Astrocyte (in vitro differentiated cells and primary cell): Measurements from ENCODE around the gene SCYGR8. TPM values are rescaled to one million over a fixed set of nuclear protein-coding genes. Genes with fewer than 3 reads are reported as not detected.
"Not testable (repeated sequence)": the region's sequence is repeated elsewhere in the genome, so short reads cannot be mapped to it uniquely, and the experiment has no call there.

ENCODE experiments used
- DNase-seq: peaks from one replicate; pipeline ENCODE4 v3.0.0-alpha.2; 2010; ENCODE audit warnings: low read depth
- FAIRE-seq: peaks from 2 replicates; lab custom pipeline; 2011; peaks lifted over from hg19 to GRCh38; lab: Jason Lieb, UNC
- H2AFZ ChIP-seq: 2 replicates; pipeline ENCODE4 v1.6.0; 2012; ENCODE audit warnings: low read depth, low read length, inconsistent platforms
- H3K27ac ChIP-seq: 2 replicates; pipeline ENCODE4 v1.5.1; 2011; ENCODE audit warnings: low read depth, low read length, inconsistent platforms
- H3K27me3 ChIP-seq: 2 replicates; pipeline ENCODE4 v1.6.0; 2011; ENCODE audit warnings: low read length, inconsistent platforms; ENCODE audit not compliant: insufficient read depth
- H3K36me3 ChIP-seq: 2 replicates; pipeline ENCODE4 v1.5.1; 2011; ENCODE audit warnings: low read length, inconsistent platforms; ENCODE audit not compliant: insufficient read depth
- H3K4me1 ChIP-seq: 2 replicates; pipeline ENCODE4 v1.5.1; 2011; ENCODE audit warnings: low read length, inconsistent platforms; ENCODE audit not compliant: insufficient read depth
- H3K4me2 ChIP-seq: 2 replicates; pipeline ENCODE4 v1.6.0; 2012; ENCODE audit warnings: low read length, inconsistent platforms
- H3K4me3 ChIP-seq: 2 replicates; pipeline ENCODE4 v1.5.1; 2011; ENCODE audit warnings: low read depth, mild to moderate bottlenecking, low read length, inconsistent platforms; ENCODE audit not compliant: insufficient read depth
- H3K79me2 ChIP-seq: 2 replicates; pipeline ENCODE4 v1.6.0; 2012; ENCODE audit warnings: mild to moderate bottlenecking, low read length, inconsistent platforms; ENCODE audit not compliant: insufficient read depth
- H3K9ac ChIP-seq: 2 replicates; pipeline ENCODE4 v1.6.0; 2012; ENCODE audit warnings: mild to moderate bottlenecking, low read length, inconsistent platforms
- H3K9me3 ChIP-seq: 2 replicates; pipeline ENCODE4 v1.5.1; 2012; ENCODE audit warnings: low read depth, mild to moderate bottlenecking, low read length, inconsistent platforms; ENCODE audit not compliant: insufficient read depth
- H4K20me1 ChIP-seq: 2 replicates; pipeline ENCODE4 v1.6.0; 2012; ENCODE audit warnings: low read length, inconsistent platforms; ENCODE audit not compliant: insufficient read depth
- H3K27ac Mint-ChIP-seq: one replicate; pipeline ENCODE4 v1.8.0; 2021; ENCODE audit warnings: mild to moderate bottlenecking, mixed read lengths; ENCODE audit not compliant: unreplicated experiment
- H3K27me3 Mint-ChIP-seq: one replicate; pipeline ENCODE4 v1.8.0; 2021; ENCODE audit warnings: low read depth, mixed read lengths; ENCODE audit not compliant: unreplicated experiment
- H3K36me3 Mint-ChIP-seq: one replicate; pipeline ENCODE4 v1.8.0; 2021; ENCODE audit warnings: low read depth, mixed read lengths; ENCODE audit not compliant: unreplicated experiment
- H3K4me1 Mint-ChIP-seq: one replicate; pipeline ENCODE4 v1.8.0; 2021; ENCODE audit warnings: low read depth, mixed read lengths; ENCODE audit not compliant: unreplicated experiment
- H3K4me3 Mint-ChIP-seq: one replicate; pipeline ENCODE4 v1.8.0; 2021; ENCODE audit warnings: mild to moderate bottlenecking, moderate library complexity, mixed read lengths; ENCODE audit not compliant: unreplicated experiment
- H3K9me3 Mint-ChIP-seq: one replicate; pipeline ENCODE4 v1.8.0; 2021; ENCODE audit warnings: mild to moderate bottlenecking, mixed read lengths; ENCODE audit not compliant: unreplicated experiment
- CTCF ChIP-seq: IDR thresholded peaks from 2 replicates; pipeline ENCODE4 v1.5.1; 2011; ENCODE audit warnings: low read depth, mild to moderate bottlenecking, inconsistent platforms, low read length, moderate library complexity; ENCODE audit not compliant: insufficient read depth
- EZH2 ChIP-seq: IDR thresholded peaks from 2 replicates; pipeline ENCODE4 v1.6.1; 2012; ENCODE audit warnings: mild to moderate bottlenecking, low read length, inconsistent platforms; ENCODE audit not compliant: insufficient read depth
- total RNA-seq: library from RNA; stranded (reverse); gene quantifications from 2 replicates; pipeline ENCODE4 v1.2.1, GENCODE V29; 2021

Gene SCYGR8
- total RNA-seq, 1 donor from 2014 or later, result not detected

- Histone ChIP-seq H3K36me3 (no peaks in the 10 kb centered on the region), H2AFZ (no peak overlapping the region), H4K20me1 (no peaks in the 10 kb centered on the region), H3K27me3 (no peaks in the 10 kb centered on the region), H3K27ac (no peak overlapping the region), H3K4me1 (no peaks in the 10 kb centered on the region), H3K9ac (no peak overlapping the region), H3K4me3 (no peak overlapping the region), H3K4me2 (no peak overlapping the region), H3K9me3 (no peaks in the 10 kb centered on the region), H3K79me2 (no peaks in the 10 kb centered on the region)
- DNase-seq, result no peak
- H3K27ac Mint-ChIP-seq, result no peak overlapping the region
- no peaks in the 10 kb centered on the region for H3K9me3 Mint-ChIP-seq
- H3K4me1 Mint-ChIP-seq, result no peaks in the 10 kb centered on the region
- FAIRE-seq, result no peak
- no peaks in the 10 kb centered on the region for H3K36me3 Mint-ChIP-seq
- H3K27me3 Mint-ChIP-seq, result peaks cover 2% of the 10 kb centered on the region
- TF ChIP-seq EZH2 (no peak), CTCF (no peak)
- H3K4me3 Mint-ChIP-seq, result no peak overlapping the region
Measured at GRCh38 chr2:227748079-227748478, 2.4 kb downstream of the SCYGR8 start.

- not testable (repeated sequence) for H3K27ac ChIP-seq, H3K4me3 ChIP-seq, H3K9me3 Mint-ChIP-seq, H3K27me3 ChIP-seq, DNase-seq, H3K4me1 ChIP-seq, H3K4me1 Mint-ChIP-seq, H3K27ac Mint-ChIP-seq, H2AFZ ChIP-seq, H3K4me2 ChIP-seq, H3K36me3 ChIP-seq, H3K4me3 Mint-ChIP-seq, H3K9me3 ChIP-seq, FAIRE-seq, H4K20me1 ChIP-seq, H3K9ac ChIP-seq, H3K27me3 Mint-ChIP-seq, H3K79me2 ChIP-seq, H3K36me3 Mint-ChIP-seq
Measured at GRCh38 chr2:227756261-227756660, 10.6 kb downstream of the SCYGR8 start.

- H3K9me3 Mint-ChIP-seq, result no peaks in the 10 kb centered on the region
- H3K9me3 ChIP-seq, result no peaks in the 10 kb centered on the region
- H3K79me2 ChIP-seq, result no peaks in the 10 kb centered on the region
- H4K20me1 ChIP-seq, result no peaks in the 10 kb centered on the region
- no peak for FAIRE-seq
- H3K27ac ChIP-seq, result no peak overlapping the region
- TF ChIP-seq EZH2 (no peak), CTCF (no peak)
- H2AFZ ChIP-seq, result peak overlapping the region; percentile 56
- H3K4me2 ChIP-seq, result no peak overlapping the region
- no peaks in the 10 kb centered on the region for H3K36me3 Mint-ChIP-seq
- no peaks in the 10 kb centered on the region for H3K27me3 ChIP-seq
- no peaks in the 10 kb centered on the region for H3K27me3 Mint-ChIP-seq
- no peaks in the 10 kb centered on the region for H3K4me1 ChIP-seq
- no peaks in the 10 kb centered on the region for H3K36me3 ChIP-seq
- H3K4me1 Mint-ChIP-seq, result peaks cover 12% of the 10 kb centered on the region
- no peak overlapping the region for H3K9ac ChIP-seq
- H3K27ac Mint-ChIP-seq, result peak overlapping the region; percentile 75
- H3K4me3 ChIP-seq, result no peak overlapping the region
- peak; percentile 38 for DNase-seq
- H3K4me3 Mint-ChIP-seq, result no peak overlapping the region
Measured at GRCh38 chr2:227759411-227760118, 13.9 kb downstream of the SCYGR8 start.
